ENCODE data around the gene GRB2.
A peak's percentile ranks its signal among the peaks of the same experiment; 100 is the strongest.

Gene GRB2

DNA sequence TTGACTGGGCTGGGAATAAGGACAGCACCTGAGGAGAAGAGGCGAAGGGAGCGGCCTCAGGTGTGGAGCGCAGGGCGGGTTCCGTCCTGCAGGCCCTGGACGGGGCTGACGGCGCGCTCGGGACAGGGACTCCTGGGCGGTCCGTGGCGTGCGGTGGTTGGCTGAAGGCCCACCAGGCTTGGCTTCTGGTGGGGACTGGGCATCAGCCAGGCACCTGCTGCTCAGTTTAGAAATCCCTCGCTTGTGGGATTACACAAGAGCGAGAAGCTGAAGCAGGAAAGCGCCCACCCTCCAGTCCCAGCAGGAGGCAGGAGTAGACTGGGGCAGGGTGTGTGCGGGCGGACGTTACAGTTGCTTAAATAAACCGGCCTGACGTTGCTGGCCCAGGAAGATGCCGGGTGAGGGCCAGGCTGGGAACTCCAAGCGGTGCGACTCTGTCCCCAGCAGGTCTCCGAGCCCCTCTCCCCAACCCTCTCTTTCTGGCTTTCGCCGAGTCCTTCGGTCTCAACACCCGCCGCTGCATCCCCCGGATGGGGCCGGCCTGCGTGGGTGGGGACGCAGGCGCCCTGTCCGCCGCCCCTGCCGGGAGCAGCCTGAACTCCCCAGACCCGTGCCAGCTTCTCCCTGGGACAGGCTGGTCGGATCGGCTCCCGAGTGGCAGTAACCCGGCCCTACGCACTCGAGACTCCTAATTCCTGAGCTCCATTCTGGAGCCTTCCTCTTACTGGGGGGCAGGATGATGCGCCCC lies 135.1 kb downstream of the GRB2 start:
- FAIRE-seq = no peak
- TF ChIP-seq, protein P1, sequence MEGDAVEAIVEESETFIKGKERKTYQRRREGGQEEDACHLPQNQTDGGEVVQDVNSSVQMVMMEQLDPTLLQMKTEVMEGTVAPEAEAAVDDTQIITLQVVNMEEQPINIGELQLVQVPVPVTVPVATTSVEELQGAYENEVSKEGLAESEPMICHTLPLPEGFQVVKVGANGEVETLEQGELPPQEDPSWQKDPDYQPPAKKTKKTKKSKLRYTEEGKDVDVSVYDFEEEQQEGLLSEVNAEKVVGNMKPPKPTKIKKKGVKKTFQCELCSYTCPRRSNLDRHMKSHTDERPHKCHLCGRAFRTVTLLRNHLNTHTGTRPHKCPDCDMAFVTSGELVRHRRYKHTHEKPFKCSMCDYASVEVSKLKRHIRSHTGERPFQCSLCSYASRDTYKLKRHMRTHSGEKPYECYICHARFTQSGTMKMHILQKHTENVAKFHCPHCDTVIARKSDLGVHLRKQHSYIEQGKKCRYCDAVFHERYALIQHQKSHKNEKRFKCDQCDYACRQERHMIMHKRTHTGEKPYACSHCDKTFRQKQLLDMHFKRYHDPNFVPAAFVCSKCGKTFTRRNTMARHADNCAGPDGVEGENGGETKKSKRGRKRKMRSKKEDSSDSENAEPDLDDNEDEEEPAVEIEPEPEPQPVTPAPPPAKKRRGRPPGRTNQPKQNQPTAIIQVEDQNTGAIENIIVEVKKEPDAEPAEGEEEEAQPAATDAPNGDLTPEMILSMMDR (IDR thresholded peaks at IDR 0.05; ENCODE audit: insufficient read depth, missing control alignments) = peak; percentile 39
- peak; percentile 57 for DNase-seq (ENCODE audit: insufficient read length, low spot score)

DNA sequence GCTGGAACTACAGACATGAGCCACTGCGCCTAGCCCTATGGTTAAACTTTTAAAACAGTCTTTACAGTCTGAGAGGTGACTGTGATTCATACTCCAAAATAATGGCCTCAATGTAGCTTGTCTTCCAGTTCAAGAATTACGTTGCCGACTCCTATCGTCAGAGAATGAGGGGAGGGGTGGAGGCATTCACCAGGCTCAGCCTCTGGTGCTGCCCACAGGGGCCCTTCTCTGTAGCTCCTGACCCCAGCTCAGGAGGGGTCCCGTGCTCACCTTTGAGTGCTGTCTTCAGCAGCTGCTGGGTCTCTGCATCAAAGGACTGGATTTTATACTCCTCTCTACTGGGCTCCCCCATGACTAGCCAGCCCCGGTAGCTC lies 135.6 kb downstream of the GRB2 start:
- FAIRE-seq (no peak), DNase-seq (ENCODE audit: insufficient read length, low spot score) (no peak)
- TF ChIP-seq, protein P1 (IDR thresholded peaks at IDR 0.05; ENCODE audit: insufficient read depth, missing control alignments) = no peak
